HG03025 (cell line): ENCODE results near the gene MAGEF1.
"Not testable (repeated sequence)": the region's sequence is repeated elsewhere in the genome, so short reads cannot be mapped to it uniquely, and the experiment has no call there.

ENCODE experiments used
- ATAC-seq: cut with Tn5 transposase; IDR thresholded peaks from one replicate; pipeline ENCODE4 v1.9.1; 2021; ENCODE audit warnings: mild to moderate bottlenecking, moderate library complexity; ENCODE audit not compliant: unreplicated experiment, low FRiP score

MAGEF1 gene

DNA sequence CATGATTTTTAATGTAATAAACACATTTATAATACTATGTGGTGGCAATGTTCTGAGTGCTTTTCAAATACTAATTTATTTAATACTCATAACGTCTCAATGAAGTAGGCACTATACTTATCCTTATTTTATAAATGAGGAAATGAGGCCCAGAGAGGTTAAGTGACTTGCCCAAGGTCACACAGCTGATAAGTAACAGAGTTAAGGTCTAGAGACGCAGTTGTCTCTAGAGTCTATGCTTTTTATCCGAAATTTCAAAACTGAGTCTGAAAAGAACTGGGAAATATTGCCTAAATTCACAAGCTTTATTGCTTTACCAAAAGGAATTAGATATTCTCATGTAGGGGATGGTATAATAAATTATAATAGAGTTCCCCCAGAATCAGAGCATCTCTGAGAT lies 31.4 kb upstream of the MAGEF1 start:
- no peak for ATAC-seq

GRCh38 chr3:184742676-184743135 lies 30.8 kb upstream of the MAGEF1 start:
- ATAC-seq, result no peak

DNA sequence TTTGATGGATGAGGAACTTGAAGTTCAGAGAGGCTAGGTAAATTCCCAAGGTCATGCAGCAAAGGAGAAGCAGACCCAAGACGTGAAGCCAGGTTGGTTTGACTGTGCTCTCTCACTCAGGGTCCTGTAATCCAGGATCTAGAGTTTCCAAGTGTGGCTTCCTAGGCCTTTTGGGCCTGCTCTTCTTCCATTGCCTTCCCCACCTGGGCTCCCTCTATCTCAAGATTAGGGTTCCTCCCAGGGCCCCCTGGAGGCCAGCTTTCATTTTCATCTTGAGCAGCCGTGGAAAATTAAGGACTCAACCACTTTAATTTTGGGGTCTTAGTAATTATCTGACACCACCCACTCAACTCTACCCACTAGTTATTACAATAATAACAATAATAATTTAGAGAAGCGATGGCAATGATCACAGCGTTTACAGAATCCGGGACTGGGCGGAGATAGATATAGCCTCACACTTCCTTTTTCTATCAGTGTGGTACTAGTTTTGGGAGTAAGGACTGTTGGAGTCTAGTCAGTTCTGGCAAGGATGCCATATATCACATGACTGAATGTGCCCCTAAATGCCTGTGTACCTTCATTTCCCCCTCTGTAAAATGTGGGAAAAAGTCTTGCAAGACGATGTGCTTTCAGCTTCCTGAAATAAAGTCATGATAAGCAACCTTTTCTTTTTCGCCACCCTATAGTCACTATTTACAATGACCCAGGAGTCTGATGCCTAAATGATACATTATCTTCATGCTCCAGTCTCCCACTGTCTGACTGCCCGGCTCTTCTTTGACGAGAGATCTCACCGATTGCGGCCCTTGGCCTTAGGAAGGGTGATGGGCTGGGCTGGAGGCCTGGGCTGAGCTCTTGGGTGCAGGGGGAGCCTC lies 30.2 kb upstream of the MAGEF1 start:
- no peak for ATAC-seq

GRCh38 chr3:184741259-184741556 lies 29.3 kb upstream of the MAGEF1 start:
- ATAC-seq, result no peak

DNA sequence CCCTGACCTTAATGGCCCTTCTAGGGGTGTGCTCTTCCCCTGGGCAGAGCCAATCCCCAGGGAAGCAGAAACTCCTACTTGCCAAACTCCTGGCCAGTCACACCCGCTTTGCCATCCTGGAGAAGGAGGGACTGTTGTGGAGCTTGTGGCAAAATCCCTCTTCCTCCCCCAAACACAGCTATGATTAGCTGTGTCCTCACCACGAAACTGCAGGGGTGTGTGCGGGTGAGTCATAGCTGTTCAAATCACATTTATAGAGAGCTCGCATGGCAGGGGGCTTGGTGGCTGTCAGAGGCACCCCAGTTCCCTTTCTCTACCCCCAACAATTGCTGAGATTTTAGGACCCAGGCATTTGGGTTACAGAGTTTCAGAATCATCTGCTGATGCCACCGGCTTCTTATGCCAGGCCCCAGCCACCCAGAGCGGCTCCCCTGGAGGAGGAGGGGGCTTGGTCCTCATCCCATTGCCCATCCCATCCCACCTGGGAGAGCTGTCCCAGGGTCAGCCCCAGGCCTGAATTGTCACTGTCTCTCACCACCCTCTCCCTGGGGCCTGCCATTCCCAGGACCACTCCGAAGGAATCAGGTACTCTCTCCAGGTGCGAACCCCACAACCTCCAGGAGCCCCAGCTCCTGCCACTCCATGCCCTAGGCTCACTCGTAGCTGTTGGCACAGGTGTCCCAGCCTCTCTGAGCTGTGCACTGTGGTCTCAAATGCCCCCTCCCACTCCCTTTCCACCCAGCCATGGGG lies 28.8 kb upstream of the MAGEF1 start:
- ATAC-seq, result no peak

DNA sequence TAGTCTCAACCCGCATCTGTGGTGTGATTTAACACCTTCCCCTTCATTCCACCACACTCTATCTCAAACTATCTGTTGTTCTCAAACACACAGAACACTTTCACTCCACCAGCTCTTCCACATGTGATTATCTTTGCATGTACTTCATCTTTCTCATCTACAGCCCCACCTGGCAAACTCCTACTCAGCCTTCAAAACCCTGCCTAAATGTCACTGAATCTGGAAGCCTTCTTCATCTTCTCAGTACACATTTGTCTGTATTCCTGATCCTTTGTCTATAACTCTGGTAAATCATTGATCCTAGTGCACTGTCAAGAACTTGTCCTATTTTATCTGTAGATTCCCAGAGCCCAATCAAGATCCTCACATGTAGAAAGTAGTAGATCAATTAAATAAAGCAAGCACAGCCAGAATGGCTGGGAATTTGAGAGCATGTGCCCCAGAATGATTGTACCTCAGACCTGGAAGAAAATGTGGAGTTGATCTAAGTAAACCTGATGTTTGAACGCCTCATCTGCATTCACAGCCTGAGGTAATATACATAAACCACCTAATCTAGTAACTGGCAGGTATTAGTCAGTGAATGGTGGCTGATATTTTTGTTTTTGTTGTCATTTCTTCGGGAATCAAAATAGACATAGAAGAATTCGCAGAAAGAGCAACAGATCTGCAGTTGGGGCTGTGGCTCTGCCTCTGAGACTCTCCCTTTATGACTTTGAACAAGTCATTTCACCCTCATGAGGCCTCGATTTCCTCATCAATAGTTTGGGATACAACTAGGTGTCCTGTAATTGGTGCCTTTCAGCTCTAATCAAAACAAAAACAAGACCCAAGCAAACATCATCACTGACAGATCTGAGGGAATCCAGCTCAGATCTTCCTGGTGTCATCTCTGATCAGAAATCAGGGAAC lies 28.0 kb upstream of the MAGEF1 start:
- ATAC-seq, result no peak

DNA sequence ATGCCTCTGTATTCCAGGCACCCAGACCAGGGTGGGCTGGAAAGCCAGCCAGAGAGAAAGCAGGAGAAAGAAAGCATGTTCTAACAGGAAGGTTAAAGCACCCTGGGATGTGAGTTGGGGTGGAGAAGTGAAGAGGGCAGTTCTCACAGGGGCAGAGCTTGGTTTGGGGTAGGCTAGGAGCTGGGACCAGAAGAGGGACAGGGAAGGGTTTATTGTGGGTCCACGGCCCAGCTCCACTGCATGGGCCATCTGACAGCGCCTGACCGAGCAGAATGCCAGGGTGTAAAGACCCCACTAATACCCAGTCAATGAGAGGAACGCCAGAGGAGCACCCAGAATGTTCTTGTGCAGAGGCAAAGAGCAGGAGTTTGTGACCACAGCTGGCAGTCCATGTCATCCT lies 27.1 kb upstream of the MAGEF1 start:
- ATAC-seq, result no peak

DNA sequence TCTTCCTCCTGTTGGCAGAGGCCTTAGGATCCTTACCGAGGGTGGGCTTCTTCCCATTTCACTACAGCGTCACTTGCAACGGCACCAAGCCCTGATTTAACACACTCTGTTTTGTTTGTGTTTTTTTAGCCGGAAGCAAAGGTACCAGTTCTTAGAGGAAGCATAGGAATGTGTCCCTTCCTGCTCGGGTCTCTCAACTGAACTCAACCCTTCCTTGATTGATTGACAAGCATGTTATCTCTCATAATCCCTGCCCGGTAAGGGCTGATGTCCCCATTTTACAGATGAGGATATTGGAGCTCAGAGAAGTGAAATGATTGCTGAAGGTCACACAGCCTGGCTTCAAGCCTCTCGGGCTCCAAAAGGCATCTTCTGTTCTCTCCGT lies 26.6 kb upstream of the MAGEF1 start:
- ATAC-seq, result no peak

DNA sequence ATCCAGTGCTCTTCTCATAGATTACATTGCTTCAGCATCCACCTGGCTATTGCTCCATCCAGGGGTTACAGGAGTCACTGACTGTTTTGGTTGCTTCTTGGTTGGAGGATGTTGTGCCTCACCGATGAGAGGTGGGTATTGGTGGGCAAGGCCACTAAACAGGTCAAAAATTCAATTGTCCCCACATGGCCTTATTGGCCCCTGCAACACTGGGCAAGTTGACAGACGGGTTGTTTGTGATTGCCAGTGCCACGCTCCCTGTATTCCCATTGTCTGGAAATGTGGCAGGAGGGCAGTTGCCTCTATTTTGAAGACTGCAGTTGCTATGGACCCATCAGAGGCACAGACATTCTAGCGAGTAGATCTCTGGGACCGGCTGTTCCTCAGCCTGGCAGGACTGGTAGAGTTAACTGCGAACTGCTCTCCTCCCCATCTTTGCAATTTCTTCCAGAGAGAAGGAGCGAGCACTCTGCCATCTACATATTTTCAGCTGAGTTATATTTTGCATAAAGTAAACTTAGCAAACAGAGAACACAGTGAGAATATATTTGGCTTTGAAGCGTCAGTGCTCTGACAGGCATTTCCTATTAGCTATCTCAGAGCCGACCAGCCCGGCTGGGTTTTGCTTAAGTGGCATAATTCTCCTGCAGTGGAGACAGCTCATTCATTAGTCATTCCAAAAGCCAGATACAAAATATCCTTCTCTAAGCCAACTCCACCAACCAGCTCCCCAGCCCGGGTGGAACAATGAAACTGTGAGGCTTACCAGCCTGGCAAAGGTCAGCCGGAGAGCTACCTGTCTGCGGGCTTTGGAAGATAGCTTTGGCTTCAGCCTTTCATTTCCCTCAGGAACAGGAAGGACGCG lies 26.0 kb upstream of the MAGEF1 start:
- no peak for ATAC-seq

- no peak for ATAC-seq
These were observed 25.2 kb upstream of the MAGEF1 start for GRCh38 chr3:184737063-184737462.

GRCh38 chr3:184734903-184735701 lies 23.2 kb upstream of the MAGEF1 start:
- no peak for ATAC-seq

DNA sequence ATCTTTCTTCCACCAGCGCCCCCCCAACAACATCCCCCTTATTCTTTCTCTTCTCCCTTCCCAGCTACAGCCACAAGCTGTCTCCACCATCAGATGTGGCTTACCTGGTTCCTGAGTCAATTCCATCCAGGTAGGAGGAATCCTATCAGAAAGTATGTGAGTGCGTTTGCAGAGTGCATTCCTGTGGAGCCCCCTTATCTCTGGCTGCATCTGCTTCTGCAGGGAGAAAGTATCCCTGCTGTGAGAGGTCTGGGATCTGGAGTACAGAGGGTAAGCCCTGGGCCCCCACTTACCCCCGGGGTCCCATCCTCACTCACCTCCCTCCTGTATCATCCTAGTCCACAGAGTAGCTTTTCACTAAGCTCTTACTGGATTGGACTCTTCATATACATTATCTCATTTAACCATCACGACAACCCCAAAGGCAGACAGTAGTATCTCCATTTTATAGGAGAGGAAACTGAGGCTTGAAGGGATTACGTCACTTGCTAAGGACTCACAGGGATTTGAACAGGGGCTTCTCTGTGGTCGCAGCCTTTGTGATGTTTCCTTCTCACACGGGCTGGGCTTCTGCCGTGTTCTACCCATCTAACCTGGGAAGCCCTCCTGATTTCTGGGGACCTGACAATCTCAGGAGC lies 22.2 kb upstream of the MAGEF1 start:
- no peak for ATAC-seq

GRCh38 chr3:184733181-184733580 lies 21.3 kb upstream of the MAGEF1 start:
- no peak for ATAC-seq

- no peak for ATAC-seq
These were observed 20.1 kb upstream of the MAGEF1 start for GRCh38 chr3:184731786-184732537.

GRCh38 chr3:184730924-184731323 lies 19.1 kb upstream of the MAGEF1 start:
- no peak for ATAC-seq

DNA sequence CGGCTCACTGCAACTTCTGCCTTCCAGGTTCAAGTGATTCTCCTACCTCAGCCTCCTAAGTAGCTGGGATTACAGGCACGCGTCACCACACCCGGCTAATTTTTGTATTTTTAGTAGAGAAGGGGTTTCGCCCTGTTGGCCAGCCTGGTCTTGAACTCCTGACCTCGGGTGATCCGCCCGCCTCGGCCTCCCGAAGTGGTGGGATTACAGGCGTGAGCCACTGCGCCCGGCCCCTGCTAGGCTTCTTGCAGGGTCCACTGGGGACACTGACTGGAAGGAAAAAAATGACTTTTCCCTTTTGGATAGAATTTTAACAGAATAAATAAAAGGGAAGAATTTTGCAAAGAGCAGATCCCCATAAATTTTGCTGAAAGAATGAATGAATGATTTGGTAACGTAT lies 17.3 kb upstream of the MAGEF1 start:
- ATAC-seq, result not testable (repeated sequence)

- no peak for ATAC-seq
These were observed 16.2 kb upstream of the MAGEF1 start for GRCh38 chr3:184728010-184728527.
